Measurements from ENCODE around the gene CCDC97. TPM values are rescaled to one million over a fixed set of nuclear protein-coding genes. Genes with fewer than 3 reads are reported as not detected.
A peak's percentile ranks its signal among the peaks of the same experiment; 100 is the strongest.

The CCDC97 gene
- 10 to 100 TPM in 1 of 4 donors, 1 to 10 TPM in 3; 8.7 to 16.6 (median 9.2) TPM for total RNA-seq
- 10 to 100 TPM; 11.3 to 23.1 (median 15.6) TPM for polyA plus RNA-seq

- peaks cover 19 to 52% (median 26%) of the 10 kb centered on the region in 4 donors for H3K36me3 ChIP-seq
- H3K4me3 ChIP-seq = peak within 1 kb of the TSS; percentile 61 to 83 (median 68)
- TF ChIP-seq POLR2A (IDR thresholded peaks at IDR 0.05) = peak; percentile 58 to 78
- peak; percentile 79 to 89 (median 88) for TF ChIP-seq POLR2AphosphoS5 (IDR thresholded peaks at IDR 0.05)
- peak in 2 of 4 donors; percentile 21 to 26 for TF ChIP-seq EP300 (IDR thresholded peaks at IDR 0.05)
- no peak for TF ChIP-seq CTCF (IDR thresholded peaks at IDR 0.05)
- peak within 1 kb of the TSS; percentile 88 to 96 (median 95) for H3K27ac ChIP-seq
- DNase-seq = peak; percentile 92
- intact Hi-C loops (cut with DNase I) = loop anchor here (5.0 kb wide), 1 partner anchor 42 kb away; the partner anchor contains the start of gene TGFB1
- no peaks in the 10 kb centered on the region for H3K9me3 ChIP-seq
- H3K4me1 ChIP-seq = peaks cover 0 to 41% (median 36%) of the 10 kb centered on the region in 4 donors
- 0% methylated on average over 47 of the region's 47 CpGs for WGBS, 2 donors
- no peaks in the 10 kb centered on the region for H3K27me3 ChIP-seq
These were observed at the start of gene CCDC97 for GRCh38 chr19:41310033-41310831. Gene CCDC97, plus strand, starts transcription at chr19:41310172. Its CDS starts 139 bp downstream, at chr19:41310311.

- H3K9me3 ChIP-seq = no peaks in the 10 kb centered on the region
- TF ChIP-seq CTCF (IDR thresholded peaks at IDR 0.05) (no peak), EP300 (IDR thresholded peaks at IDR 0.05) (no peak), POLR2A (IDR thresholded peaks at IDR 0.05) (no peak), POLR2AphosphoS5 (IDR thresholded peaks at IDR 0.05) (no peak)
- WGBS, 2 donors = 47 to 59% methylated on average over 10 of the region's 10 CpGs
- DNase-seq = no peak
- peaks cover 0 to 26% (median 21%) of the 10 kb centered on the region in 4 donors for H3K4me1 ChIP-seq
- H3K4me3 ChIP-seq = peak overlapping the region; percentile 18 to 66 (median 62)
- peaks cover 18 to 34% (median 32%) of the 10 kb centered on the region in 4 donors for H3K36me3 ChIP-seq
- intact Hi-C loops (cut with DNase I) = loop anchor here (1.0 to 5.0 kb wide), 4 partner anchors 35 to 91 kb away; partner anchors contain the start of gene TGFB1
- H3K27me3 ChIP-seq = no peaks in the 10 kb centered on the region
- H3K27ac ChIP-seq = peak overlapping the region; percentile 96 to 98 (median 98)
These were observed 48.3 kb upstream of the CCDC97 start for GRCh38 chr19:41261474-41262190.

- Histone ChIP-seq H3K4me3 (peak overlapping the region; percentile 46 to 66 (median 62)), H3K9me3 (no peaks in the 10 kb centered on the region), H3K27ac (peak overlapping the region; percentile 96 to 98 (median 98)), H3K27me3 (no peaks in the 10 kb centered on the region), H3K4me1 (peaks cover 0 to 40% (median 33%) of the 10 kb centered on the region in 4 donors), H3K36me3 (peaks cover 11 to 22% (median 21%) of the 10 kb centered on the region in 4 donors)
- DNase-seq = peak; percentile 89
- WGBS, 2 donors = 0% methylated on average over 46 of the region's 46 CpGs
- intact Hi-C loops (cut with DNase I) = loop anchor here (1.0 to 5.0 kb wide), 2 partner anchors 45 to 89 kb away; partner anchors contain the start of gene TGFB1
- TF ChIP-seq POLR2A (IDR thresholded peaks at IDR 0.05) = peak; percentile 78 to 85
- TF ChIP-seq POLR2AphosphoS5 (IDR thresholded peaks at IDR 0.05) = peak; percentile 92 to 99 (median 94)
- TF ChIP-seq EP300 (IDR thresholded peaks at IDR 0.05) = peak in 1 of 4 donors; percentile 7
- no peak for TF ChIP-seq CTCF (IDR thresholded peaks at IDR 0.05)
These were observed 46.7 kb upstream of the CCDC97 start for GRCh38 chr19:41263042-41263849.

Data from sigmoid colon (tissue), 7 donors.